ENCODE measurements around the gene RFXANK.

The RFXANK gene

GRCh38 chr19:19232261-19232721, 40.2 kb downstream of the RFXANK start:
- no peak for DNase-seq (ENCODE audit: low read depth)

- DNase-seq (ENCODE audit: low read depth) = no peak
Observed at GRCh38 chr19:19234220-19234816, 42.3 kb downstream of the RFXANK start.

GRCh38 chr19:19236173-19236572, 44.1 kb downstream of the RFXANK start:
- DNase-seq (ENCODE audit: low read depth) = no peak

GRCh38 chr19:19238126-19238894, 46.3 kb downstream of the RFXANK start:
- DNase-seq (ENCODE audit: low read depth) = no peak

- DNase-seq (ENCODE audit: low read depth) = no peak
Observed at GRCh38 chr19:19239675-19240074, 47.6 kb downstream of the RFXANK start.

- DNase-seq (ENCODE audit: low read depth) = no peak
Observed at GRCh38 chr19:19240476-19240875, 48.4 kb downstream of the RFXANK start.

- DNase-seq (ENCODE audit: low read depth) = no peak
Observed at GRCh38 chr19:19250196-19250801, 58.2 kb downstream of the RFXANK start.

Measured in fibroblast of the conjunctiva (primary cell).